GM21390 (cell line): Measurements from ENCODE around the gene BRICD5.
"Not testable (repeated sequence)": the region's sequence is repeated elsewhere in the genome, so short reads cannot be mapped to it uniquely, and the experiment has no call there.

Source experiments
- ATAC-seq: cut with Tn5 transposase; IDR thresholded peaks from one replicate; pipeline ENCODE4 v1.9.1; 2021; ENCODE audit not compliant: unreplicated experiment

The BRICD5 gene

DNA sequence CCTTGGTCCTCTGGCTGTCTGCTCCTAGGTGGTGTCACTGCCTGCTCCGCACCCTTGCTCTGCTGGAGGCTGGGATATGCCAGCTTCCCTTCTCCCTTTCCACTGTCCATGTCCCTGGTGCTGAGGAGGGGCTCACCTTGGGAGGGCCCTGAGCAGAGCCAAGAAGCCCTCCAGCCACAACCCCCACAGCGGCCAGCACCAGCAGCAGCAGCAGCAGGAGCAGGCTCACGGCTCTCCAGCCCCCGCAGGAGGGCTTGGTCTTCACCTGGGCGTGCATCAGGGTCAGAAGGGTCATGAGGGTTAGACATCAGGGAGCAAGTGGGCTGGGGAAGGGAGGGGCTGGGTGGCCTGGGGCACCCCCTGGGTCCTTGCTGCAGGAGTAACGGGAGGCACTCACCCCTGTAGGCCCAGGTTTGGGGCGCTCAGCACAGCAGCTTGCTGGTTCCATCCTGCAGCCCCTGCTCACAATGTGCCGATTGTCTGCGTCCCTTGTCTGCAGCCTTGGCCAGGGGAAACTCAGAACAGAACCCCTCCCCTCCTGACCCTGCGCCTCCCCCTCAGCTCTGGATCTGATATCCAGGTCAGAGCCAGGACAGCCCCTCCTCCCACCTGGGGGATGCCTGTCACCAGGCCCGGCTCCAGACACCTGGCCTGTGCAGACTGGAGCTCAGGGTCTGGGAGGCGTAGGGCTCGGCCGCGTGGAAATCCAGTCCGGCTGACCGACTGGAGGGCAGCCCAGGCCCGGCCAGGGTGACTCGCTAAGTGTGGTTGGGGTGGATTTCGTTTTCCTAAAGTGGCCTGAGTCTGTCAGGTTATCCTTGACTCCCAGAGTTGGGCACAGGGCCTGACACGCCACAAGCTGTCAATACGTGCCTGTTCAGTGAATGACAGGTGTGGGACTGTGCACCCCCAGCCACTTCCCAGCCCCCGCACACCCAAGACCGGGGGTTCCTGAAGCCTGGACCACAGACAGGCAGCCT is at the start of gene BRICD5:
Gene BRICD5, minus strand, starts transcription at position 478 of the 980 bp plus-strand sequence. Its CDS starts 30 bp downstream, at position 448.
- ATAC-seq: no peak

DNA sequence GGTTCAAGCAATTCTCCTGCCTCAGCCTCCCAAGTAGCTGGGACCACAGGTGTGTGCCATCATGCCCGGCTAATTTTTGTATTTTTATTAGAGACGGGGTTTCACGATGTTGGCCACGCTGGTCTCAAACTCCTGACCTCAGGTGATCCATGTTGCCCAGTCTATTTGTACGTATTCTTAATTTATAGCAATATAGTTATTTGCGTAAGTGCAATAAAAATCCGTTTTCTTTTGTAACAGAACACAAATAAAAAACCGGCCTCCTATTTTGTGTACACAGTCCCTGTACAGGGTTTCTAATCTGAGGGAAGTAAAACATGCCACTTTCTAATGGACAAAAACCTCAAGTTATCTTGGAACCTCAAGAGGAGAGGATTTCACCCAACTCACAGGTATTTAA is 49.6 kb upstream of the BRICD5 start:
- ATAC-seq: no peak

DNA sequence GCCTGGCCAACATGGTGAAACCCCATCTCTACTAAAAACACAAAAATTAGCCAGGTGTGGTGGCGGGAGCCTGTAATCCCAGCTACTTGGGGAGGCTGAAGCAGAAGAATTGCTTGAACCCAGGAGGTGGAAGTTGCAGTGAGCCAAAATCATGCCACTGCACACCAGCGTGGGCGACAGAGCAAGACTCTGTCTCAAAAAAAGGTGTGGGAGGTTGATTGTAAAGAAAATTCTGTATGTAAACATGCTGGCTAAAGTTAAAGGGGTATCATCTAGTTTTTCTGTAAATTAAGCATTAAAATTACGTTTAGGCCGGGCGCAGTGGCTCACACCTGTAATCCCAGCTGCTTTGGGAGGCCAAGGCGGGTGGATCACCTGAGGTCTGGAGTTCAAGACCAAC is 47.9 kb upstream of the BRICD5 start:
- not testable (repeated sequence) for ATAC-seq

DNA sequence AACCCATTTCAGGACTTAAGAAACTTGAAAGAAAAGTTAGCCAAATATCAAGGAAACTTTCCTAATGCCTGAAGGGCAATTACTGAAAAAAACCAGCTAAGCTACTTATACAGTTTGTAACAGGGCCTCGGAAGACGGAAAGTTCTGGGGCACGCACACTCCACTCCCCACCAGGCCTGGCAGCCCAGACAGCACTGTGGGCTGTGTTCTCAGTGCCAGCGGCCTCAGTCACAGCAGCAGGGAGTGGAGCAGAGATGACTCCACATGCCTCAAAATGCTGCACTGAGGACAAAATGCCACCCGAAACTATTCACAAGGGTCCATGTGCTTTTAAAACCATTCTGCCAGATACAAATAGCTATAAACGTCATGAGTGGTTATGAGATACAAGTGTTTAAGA is 47.1 kb upstream of the BRICD5 start:
- no peak for ATAC-seq

DNA sequence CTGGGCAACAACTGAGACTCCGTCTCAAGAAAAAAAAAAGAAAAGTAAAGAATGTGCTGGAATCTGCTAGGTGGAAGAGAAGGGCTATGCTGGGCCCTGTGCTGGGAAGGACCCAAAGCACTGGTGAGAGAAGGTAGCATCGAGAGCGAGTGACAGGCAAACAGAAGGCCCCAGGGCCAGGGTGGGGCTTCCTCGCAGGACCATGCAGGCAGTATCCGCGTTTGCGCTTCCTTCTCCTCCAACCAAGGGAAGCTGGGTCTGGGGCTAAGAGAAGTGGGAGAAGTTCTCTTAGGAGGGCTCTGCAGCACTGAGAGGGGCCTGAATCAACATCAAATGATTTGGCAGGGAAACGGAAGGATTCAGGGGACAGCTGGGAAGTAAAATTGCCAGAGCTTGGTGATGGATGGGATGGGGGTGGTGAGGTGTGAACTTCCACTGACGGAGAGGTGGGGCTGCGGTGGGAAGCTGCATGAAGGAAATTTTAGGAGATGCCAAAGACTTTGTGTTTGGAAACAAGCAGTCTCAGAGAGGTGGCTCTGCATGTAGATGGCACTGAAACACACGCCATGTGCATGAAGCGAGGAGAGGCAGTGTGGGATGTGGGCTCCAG is 46.0 kb upstream of the BRICD5 start:
- ATAC-seq: no peak

DNA sequence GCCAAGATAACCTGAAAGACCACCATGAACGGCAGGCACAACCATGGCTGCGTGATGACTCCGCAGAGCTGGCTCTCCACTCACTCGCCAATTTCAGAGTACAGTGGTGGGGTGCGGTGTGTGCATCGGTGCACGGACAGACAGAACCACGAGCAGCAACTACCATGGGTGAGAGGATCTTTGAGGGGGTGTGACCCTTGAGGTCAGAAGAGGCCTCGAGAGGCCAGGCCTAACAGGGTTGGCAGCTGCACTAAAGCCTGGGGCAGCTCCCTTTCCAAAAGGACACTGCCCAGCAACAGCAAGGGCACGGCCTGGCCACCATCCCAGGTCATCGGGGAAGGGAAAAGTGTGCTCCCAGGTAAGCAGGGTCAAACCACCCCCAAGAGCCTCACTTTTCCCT is 42.6 kb upstream of the BRICD5 start:
- ATAC-seq: no peak

DNA sequence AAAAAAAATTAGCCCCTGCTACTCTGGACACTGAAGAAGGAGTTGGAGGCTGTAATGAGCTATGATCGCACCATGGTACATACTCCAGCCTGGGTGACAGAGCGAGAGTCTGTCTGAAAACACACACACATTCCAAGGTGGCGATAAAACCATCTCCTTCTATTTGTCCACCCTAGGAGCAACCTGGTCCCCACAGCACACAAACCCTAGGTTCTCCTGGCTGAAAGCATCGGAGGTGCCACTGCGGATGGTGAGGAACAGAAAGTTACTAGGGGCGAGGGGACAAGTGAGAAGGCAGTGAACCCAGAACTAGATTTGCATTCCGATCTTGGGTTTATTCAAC is 42.1 kb upstream of the BRICD5 start:
- no peak for ATAC-seq

DNA sequence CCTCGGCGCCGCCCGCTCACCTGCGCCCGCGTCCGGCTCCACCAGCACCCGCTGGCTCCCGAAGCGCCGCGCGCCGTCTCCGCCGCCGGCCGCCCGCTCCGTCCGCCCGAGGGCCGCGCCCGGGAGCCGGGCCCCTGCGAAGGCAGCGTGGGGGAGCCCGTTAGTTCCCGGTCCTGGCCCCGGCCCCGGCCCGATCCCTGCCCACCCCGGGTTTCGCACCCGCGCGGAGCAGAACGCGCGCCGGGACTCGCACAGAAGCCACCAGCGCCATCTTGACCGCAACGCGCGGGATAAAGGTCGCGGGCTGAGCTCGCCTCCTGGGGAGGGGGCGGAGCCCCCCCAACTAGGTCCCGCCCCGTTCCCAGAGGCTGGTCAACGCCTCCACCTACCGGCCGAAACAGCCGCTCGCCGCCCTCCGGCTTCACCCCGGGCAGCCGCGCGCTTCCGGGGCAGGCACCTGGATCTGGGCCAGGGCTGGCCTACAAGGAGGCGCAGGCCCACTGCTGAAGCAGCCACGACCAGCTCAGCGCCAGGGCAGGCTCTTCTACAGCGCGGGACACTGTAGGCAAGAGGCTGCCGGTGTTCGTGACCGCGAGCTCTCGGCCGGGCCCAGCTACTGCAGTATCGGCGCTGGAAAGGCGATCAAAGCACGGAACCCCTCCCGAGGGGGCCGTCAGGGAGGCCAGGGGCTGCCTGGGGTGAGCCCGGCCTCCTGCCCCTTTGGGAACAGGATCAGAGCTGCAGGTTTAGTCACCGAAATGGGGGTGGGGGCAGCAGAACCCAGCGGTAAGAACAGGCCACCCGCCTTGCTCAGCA is 40.8 kb upstream of the BRICD5 start, which contains the start of gene ECI1:
Gene ECI1, minus strand, starts transcription at position 292 of the 816 bp plus-strand sequence. Its CDS starts 21 bp downstream, at position 271.
- ATAC-seq: peak; percentile 84

DNA sequence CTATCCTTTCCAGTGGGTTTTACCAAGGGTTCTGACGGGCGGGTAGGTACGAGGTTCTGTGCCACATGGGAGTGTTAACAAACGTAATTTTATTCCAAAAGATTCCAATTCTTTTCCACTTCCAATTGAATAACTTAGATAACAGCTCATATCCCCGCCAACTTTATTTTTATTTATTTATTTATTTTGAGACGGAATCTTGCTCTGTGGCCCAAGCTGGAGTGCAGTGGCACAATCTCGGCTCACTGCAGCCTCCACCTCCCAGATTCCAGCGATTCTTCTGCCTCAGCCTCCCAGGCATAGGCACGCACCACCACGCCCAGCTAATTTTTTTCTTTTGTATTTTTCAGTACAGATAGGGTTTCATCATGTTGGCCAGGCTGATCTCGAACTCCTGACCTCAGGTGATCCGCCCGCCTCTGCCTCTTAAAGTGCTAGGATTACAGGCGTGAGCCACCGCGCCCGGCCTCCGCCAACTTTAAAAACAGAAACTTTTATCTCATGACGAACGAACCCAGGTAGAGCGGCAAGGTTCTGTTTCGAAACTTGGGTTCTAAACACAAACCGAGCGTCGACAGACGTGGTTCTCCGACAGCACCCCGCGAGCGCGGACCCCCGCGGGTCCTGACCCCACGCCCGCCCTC is 40.1 kb upstream of the BRICD5 start:
- ATAC-seq: no peak

DNA sequence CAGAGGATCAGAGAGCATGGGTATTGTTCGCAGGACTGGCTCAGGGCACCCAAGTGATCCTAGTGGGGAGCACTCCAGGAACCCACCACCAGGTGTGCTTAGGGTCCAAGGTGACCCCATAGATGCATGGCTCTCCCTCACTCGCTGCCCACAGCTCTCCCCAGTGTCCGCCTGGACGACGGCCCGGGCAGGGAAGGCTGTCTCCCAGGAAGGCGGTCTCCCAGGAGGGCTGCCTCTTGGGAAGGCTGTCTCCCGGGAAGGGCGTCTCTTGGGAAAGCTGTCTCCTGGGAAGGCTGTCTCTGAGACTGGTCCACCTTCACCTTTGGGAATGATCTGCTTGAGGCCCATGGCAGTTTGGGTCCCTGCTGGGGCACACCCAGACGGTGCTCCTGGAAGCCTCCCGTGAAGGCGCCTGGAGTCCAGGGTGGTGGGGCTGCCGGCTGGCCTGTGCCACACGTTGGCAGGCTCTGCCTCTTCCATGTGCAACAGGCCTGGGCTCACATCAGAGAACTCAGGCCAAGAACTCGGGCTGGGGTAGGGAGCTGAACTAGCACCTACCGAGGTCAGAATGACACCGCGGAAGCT is 35.7 kb upstream of the BRICD5 start:
- no peak for ATAC-seq

DNA sequence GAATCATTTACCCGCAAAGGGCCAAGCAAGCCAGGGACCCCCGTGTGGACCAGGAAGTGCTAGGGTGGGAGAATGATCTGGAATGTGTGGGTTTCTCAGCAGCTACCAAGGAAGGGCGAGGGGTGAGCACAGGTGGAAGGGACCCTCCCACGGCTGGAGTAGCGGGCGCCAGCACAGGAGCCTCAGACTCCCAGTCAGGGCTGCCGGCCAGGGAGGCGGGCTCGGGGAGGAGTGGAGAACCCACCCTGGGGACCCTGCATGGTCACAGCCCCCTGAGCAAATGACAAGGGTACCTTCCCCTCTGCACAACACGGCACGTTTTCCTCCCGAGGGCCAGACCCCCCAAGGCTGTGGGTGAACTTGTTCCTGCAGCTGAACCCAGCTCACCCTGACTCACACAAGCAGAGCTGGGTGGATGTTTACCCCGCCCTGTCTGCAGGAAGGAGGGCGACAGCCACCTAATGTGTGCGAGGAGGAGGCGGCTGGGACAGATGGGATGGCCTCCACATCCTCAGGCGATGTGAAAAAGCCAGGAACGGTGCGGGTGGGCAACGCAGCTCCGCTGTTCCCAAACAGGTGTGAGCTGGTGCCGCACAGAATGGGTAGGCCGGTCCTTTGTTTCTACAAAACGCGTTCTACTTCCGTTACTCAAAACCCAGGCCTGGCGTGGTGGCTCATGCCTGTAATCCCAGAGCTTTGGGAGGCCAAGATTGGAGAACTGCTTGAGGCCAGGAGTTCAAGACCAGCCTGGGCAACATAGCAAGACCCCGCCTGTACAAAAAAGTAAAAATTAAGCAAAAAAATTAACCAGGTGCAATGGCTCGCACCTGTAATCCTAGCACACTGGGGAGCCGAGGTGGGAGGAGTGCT is 34.5 kb upstream of the BRICD5 start:
- ATAC-seq: no peak

DNA sequence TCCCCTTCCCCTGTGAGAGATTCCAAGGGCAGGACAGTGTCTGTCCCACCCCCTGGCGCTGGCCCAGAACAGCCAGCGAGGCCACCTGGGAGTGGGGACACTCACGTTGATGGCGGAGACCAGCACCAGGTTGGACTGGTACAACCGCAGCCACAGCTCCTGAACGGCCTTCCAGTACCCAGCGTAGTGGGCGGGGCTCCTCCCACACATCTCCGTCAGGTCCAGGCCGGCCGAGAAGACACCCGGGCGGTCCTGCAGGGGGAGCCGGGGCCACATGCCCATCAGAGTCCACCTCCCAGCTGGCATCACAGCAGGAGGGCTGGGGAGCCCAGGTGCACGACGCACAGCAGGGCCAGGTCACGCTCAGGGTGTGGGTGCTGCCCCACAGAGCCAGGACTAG is 33.6 kb upstream of the BRICD5 start:
- no peak for ATAC-seq

DNA sequence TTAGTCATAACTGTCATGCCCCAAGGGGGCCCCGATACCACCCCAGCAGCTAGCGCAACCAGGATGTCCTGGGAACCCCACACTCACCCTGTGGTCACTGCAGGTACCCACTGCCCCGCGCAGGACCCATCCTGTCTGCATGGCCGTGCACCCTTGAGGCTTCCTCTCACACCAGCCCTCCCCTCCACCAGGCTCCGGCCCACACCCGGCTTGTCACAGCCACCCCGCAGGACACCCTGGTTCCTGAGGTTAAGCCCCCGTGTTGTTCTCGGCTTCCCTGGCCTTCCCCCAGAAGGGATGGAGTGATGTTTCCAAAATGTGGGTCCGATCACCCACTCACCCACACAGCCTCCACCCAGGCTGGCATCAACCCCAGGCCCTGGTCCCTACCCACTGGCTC is 33.1 kb upstream of the BRICD5 start:
- no peak for ATAC-seq

DNA sequence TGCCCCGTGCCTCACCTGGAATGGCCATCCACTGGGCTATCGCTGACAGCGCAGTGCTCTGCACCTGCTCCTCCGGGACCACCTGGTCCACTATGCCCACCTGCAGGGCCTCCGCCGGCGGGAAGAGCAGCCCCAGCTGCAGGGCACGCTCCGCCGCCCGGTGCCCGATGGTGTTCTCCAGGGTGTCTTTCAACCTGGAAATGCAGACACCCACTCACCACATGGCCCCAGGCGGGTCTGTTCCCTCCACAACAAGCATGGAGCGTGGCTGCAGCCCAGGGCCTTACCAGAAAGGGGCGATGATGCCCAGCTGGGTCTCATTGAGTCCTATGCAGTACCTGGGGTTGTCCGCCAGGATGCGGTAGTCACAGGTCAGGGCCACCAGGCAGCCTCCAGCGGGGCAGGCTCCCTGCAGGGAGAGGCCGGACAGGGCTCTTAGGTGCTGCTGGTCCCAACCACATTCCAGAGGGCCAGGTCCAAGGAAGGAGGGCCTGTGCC is 32.4 kb upstream of the BRICD5 start:
- no peak for ATAC-seq

DNA sequence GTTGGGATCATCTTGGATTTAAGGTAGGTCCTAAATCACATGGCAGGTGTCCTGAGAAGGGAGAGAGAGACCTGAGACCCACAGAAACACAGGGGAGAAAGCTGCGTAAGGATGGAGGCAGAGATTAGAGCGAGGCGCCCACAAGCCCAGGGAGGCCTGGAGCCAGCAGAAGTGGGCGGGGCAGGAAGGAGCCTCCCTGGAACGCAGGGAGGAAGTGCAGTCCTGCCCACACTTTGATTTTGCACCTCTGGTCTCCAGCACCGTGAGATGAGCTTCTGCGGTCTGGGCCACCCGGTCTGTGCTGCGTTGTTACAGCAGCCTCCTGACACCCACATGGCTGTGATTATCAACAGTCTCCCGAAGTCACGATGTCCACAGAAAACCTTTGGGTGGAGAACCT is 31.9 kb upstream of the BRICD5 start:
- no peak for ATAC-seq

DNA sequence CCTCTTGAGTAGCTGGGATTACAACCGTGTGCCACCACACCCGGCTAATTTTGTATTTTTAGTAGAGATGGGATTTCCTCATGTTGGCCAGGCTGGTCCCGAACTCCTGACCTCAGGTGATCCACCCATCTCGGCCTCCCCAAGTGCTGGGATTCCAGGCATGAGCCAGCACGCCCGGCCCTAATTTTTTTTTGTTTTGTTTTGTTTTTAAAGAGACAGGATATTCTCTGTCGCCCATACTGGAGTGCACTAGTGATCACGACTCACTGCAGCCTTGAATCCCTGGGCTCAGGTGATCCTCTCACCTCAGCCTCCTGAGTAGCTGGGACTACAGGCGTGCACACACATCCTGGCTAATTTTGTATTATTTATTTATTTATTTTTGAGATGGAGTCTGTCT is 29.7 kb upstream of the BRICD5 start:
- ATAC-seq: not testable (repeated sequence)

DNA sequence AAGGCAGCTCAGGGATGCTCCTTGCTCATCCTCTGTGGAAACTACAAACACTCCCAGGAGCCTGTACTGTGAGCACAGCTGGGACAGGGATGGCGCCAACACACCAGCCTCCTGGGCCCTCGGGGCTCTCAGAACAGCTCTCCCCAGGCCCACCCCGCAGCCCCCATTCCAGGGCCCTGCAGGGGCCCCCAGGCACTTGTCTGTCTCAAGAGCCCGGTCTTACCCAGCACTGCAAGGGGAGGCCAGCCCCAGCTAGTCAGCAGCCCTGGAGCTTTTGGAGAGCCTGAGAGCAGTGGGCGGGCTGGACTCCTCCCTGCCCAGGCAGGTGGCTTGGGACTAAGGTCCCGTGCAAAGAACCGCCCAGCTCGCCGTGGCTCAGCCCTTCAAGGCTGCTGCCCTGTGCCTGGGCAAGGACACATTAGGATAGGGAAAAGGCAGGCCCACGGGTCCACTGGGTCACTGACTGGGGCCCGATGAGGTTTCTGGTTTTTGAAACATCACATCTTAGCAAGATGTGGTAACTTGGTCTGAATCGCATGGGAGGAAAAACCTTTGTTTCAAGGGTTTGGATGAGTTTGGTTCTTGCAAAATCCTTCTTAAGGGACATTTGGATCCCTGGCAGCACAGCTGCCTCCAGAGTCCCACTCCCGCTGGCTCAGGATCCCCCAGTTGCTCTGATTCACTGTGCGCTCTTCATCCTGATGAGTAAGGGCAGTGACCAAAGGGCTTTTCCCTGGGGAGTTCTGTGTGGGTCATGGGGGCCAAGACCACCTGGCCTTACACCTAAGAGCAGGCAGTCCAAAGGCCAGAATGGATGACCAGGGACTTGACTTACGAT is 28.4 kb upstream of the BRICD5 start:
- ATAC-seq: no peak

DNA sequence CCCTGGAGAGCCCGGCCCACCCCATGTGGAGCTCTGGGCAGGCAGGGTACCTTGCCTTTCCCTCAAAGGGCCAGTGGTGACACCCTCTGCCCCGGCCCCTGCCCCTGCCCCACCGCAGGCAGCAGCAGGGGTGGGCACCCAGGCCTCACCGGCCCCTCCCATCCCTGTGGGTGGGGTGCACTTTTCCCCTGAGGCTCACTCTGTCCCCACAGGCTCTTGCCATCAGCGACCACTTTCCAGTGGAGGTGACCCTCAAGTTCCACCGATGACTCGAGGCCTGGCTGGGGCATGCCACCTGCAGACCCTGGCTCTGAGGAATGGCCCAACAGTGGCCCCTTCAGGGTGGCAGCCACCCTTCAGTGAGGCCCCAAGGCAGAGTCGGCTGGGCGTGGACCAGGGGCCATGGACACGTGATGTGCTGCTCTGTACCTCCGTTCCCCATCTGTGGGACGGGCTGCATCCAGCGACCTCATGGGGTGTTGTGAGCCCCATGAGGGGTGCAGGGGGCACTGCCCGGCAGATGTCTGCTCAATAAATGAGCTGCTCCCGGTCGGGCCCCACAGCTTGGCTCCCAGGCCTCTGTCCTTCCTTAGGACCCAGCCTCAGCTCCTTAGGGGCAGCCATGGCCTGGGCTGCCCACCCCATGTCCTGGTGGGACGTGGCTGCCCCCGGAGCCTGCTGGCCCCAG is 27.6 kb upstream of the BRICD5 start:
- no peak for ATAC-seq
